UCSD-AML1 (cell line): ENCODE results near the gene SFXN5.
A peak's percentile ranks its signal among the peaks of the same experiment; 100 is the strongest.

ENCODE experiments used
- DNase-seq: peaks from one replicate; lab custom pipeline; 2025; ENCODE audit not compliant: unreplicated experiment; lab: John Stamatoyannopoulos, UW

SFXN5 gene

GRCh38 chr2:72995430-72996116, 75.9 kb downstream of the SFXN5 start:
- no peak for DNase-seq

- no peak for DNase-seq
Measured at GRCh38 chr2:72994991-72995380, 76.5 kb downstream of the SFXN5 start.

- DNase-seq = no peak
Measured at GRCh38 chr2:72994282-72994990, 77.1 kb downstream of the SFXN5 start.

GRCh38 chr2:72993933-72994280, 77.6 kb downstream of the SFXN5 start:
- no peak for DNase-seq

GRCh38 chr2:72993147-72993932, 78.2 kb downstream of the SFXN5 start:
- DNase-seq = peak; percentile 27

GRCh38 chr2:72992734-72993102, 78.8 kb downstream of the SFXN5 start:
- DNase-seq = no peak

- DNase-seq = no peak
Measured at GRCh38 chr2:72991980-72992733, 79.4 kb downstream of the SFXN5 start.

GRCh38 chr2:72991439-72991725, 80.1 kb downstream of the SFXN5 start:
- DNase-seq = no peak

- DNase-seq = no peak
Measured at GRCh38 chr2:72990695-72991438, 80.6 kb downstream of the SFXN5 start.

- DNase-seq = no peak
Measured at GRCh38 chr2:72989770-72990556, 81.5 kb downstream of the SFXN5 start.

GRCh38 chr2:72988726-72989273, 82.7 kb downstream of the SFXN5 start:
- DNase-seq = no peak

GRCh38 chr2:72988041-72988440, 83.5 kb downstream of the SFXN5 start:
- DNase-seq = no peak

GRCh38 chr2:72985891-72986683, 85.4 kb downstream of the SFXN5 start:
- DNase-seq = no peak

- DNase-seq = no peak
Measured at GRCh38 chr2:72985136-72985535, 86.4 kb downstream of the SFXN5 start.

- no peak for DNase-seq
Measured at GRCh38 chr2:72984172-72984671, 87.3 kb downstream of the SFXN5 start.

- peak; percentile 27 for DNase-seq
Measured at GRCh38 chr2:72983500-72984161, 87.9 kb downstream of the SFXN5 start.

- no peak for DNase-seq
Measured at GRCh38 chr2:72982781-72983499, 88.6 kb downstream of the SFXN5 start.

GRCh38 chr2:72982219-72982618, 89.3 kb downstream of the SFXN5 start:
- DNase-seq = no peak
